WTC11 (cell line): ENCODE measurements around the gene OVOL3. TPM values are rescaled to one million over a fixed set of nuclear protein-coding genes. Genes with fewer than 3 reads are reported as not detected.

ENCODE experiments used
- ATAC-seq: fragments of 200-7000 bp; cut with Tn5 transposase; 2 replicates; pipeline ENCODE4 v1.10.0; 2021; ENCODE audit warnings: mild to moderate bottlenecking, moderate library complexity
- CTCF ChIA-PET: fragments of 300-600 bp; sonication (Branson Sonifier 250); formaldehyde crosslinking; loops from one replicate; lab custom pipeline; 2021; ENCODE audit warnings: antibody characterized with exemption; lab: Charles Lee
- POLR2A ChIA-PET: fragments of 350-600 bp; sonication (Branson Sonifier 250); formaldehyde crosslinking; loops from one replicate; lab custom pipeline; 2021; ENCODE audit warnings: antibody characterized with exemption; lab: Charles Lee
- DNase-seq: peaks from one replicate; pipeline ENCODE4 v3.0.0; 2021; ENCODE audit warnings: low spot score
- H3K27ac Mint-ChIP-seq: 2 replicates; pipeline ENCODE4 v1.8.0; 2021; ENCODE audit warnings: mixed read lengths
- H3K27me3 Mint-ChIP-seq: 2 replicates; pipeline ENCODE4 v1.8.0; 2021; ENCODE audit warnings: low read depth, mild to moderate bottlenecking, moderate library complexity, mixed read lengths
- H3K36me3 Mint-ChIP-seq: 2 replicates; pipeline ENCODE4 v1.8.0; 2021; ENCODE audit warnings: mixed read lengths
- H3K4me1 Mint-ChIP-seq: 2 replicates; pipeline ENCODE4 v1.8.0; 2022; ENCODE audit warnings: mixed read lengths
- H3K4me3 Mint-ChIP-seq: 2 replicates; pipeline ENCODE4 v1.8.0; 2021; ENCODE audit warnings: mild to moderate bottlenecking, moderate library complexity, mixed read lengths
- H3K9me3 Mint-ChIP-seq: 2 replicates; pipeline ENCODE4 v1.8.0; 2021; ENCODE audit warnings: mixed read lengths
- ELF4 ChIP-seq: sonication (generic); formaldehyde crosslinking; IDR thresholded peaks from 2 replicates; pipeline ENCODE4 v1.8.1; 2022; ENCODE audit warnings: low read depth, mild to moderate bottlenecking, moderate library complexity, missing genetic modification reagents
- ESRRA ChIP-seq: sonication (generic); formaldehyde crosslinking; IDR thresholded peaks from 2 replicates; pipeline ENCODE4 v1.8.1; 2022; ENCODE audit warnings: mild to moderate bottlenecking, missing genetic modification reagents, borderline replicate concordance
- FOXJ3 ChIP-seq: sonication (generic); formaldehyde crosslinking; IDR thresholded peaks from 2 replicates; pipeline ENCODE4 v1.9.0; 2021; ENCODE audit warnings: missing genetic modification reagents, mild to moderate bottlenecking, borderline replicate concordance
- GABPB1 ChIP-seq: sonication (generic); formaldehyde crosslinking; IDR thresholded peaks from 2 replicates; pipeline ENCODE4 v1.8.1; 2023; ENCODE audit warnings: mild to moderate bottlenecking, missing genetic modification reagents
- MYBL2 ChIP-seq: sonication (generic); formaldehyde crosslinking; IDR thresholded peaks from 2 replicates; pipeline ENCODE4 v1.8.1; 2023; ENCODE audit warnings: mild to moderate bottlenecking, moderate library complexity, missing genetic modification reagents
- NFE2L1 ChIP-seq: sonication (generic); formaldehyde crosslinking; IDR thresholded peaks from 2 replicates; pipeline ENCODE4 v1.8.1; 2023; ENCODE audit warnings: missing genetic modification reagents
- NFYB ChIP-seq: sonication (generic); formaldehyde crosslinking; conservative IDR thresholded peaks from 2 replicates; pipeline ENCODE4 v1.8.0; 2022; ENCODE audit warnings: low read depth, missing genetic modification reagents
- NR1H2 ChIP-seq: sonication (generic); formaldehyde crosslinking; IDR thresholded peaks from 2 replicates; pipeline ENCODE4 v1.9.0; 2021; ENCODE audit warnings: mild to moderate bottlenecking, moderate library complexity, missing genetic modification reagents
- SMAD3 ChIP-seq: sonication (generic); formaldehyde crosslinking; IDR thresholded peaks from 2 replicates; pipeline ENCODE4 v1.8.0; 2022; ENCODE audit warnings: missing genetic modification reagents, mild to moderate bottlenecking, borderline replicate concordance
- SMAD4 ChIP-seq: sonication (generic); formaldehyde crosslinking; IDR thresholded peaks from 2 replicates; pipeline ENCODE4 v1.8.0; 2022; ENCODE audit warnings: mild to moderate bottlenecking, missing genetic modification reagents
- TEAD4 ChIP-seq: sonication (generic); formaldehyde crosslinking; IDR thresholded peaks from 2 replicates; pipeline ENCODE4 v1.8.0; 2022; ENCODE audit warnings: mild to moderate bottlenecking, missing genetic modification reagents
- ZBTB21 ChIP-seq: sonication (generic); formaldehyde crosslinking; IDR thresholded peaks from 2 replicates; pipeline ENCODE4 v1.8.1; 2023; ENCODE audit warnings: mild to moderate bottlenecking, missing genetic modification reagents, borderline replicate concordance
- ZNF671 ChIP-seq: fragments of 250-450 bp; sonication (Bioruptor Pico); IDR thresholded peaks from 2 replicates; pipeline ENCODE4 v1.8.0; 2021; ENCODE audit warnings: mild to moderate bottlenecking
- total RNA-seq: library from RNA; stranded (reverse); gene quantifications from 3 replicates; pipeline ENCODE4 v1.2.3, GENCODE V29; 2021
- TF ChIP-seq, protein P1 (sequence below): sonication (generic); formaldehyde crosslinking; IDR thresholded peaks from 2 replicates; pipeline ENCODE4 v1.8.1; 2023; ENCODE audit warnings: mild to moderate bottlenecking, missing genetic modification reagents, borderline replicate concordance
- TF ChIP-seq, protein P2 (sequence below): fragments of 250-450 bp; sonication (Bioruptor Pico); IDR thresholded peaks from 2 replicates; pipeline ENCODE4 v1.9.0; 2021; ENCODE audit warnings: mild to moderate bottlenecking
- TF ChIP-seq, protein P3 (sequence below): sonication (generic); formaldehyde crosslinking; IDR thresholded peaks from 2 replicates; pipeline ENCODE4 v1.8.1; 2022; ENCODE audit warnings: low read depth, missing genetic modification reagents, borderline replicate concordance
- TF ChIP-seq, protein P4 (sequence below): sonication (generic); formaldehyde crosslinking; IDR thresholded peaks from 2 replicates; pipeline ENCODE4 v1.8.0; 2023; ENCODE audit warnings: missing genetic modification reagents
- TF ChIP-seq, protein P5 (sequence below): sonication (generic); formaldehyde crosslinking; IDR thresholded peaks from 2 replicates; pipeline ENCODE4 v1.8.0; 2022; ENCODE audit warnings: mild to moderate bottlenecking, missing genetic modification reagents
- TF ChIP-seq, protein P6 (sequence below): fragments of 250-450 bp; sonication (Bioruptor Pico); IDR thresholded peaks from 2 replicates; pipeline ENCODE4 v1.9.0; 2021; ENCODE audit warnings: mild to moderate bottlenecking

The OVOL3 gene
- total RNA-seq, 1 experiment from 2014 or later: not detected

DNA sequence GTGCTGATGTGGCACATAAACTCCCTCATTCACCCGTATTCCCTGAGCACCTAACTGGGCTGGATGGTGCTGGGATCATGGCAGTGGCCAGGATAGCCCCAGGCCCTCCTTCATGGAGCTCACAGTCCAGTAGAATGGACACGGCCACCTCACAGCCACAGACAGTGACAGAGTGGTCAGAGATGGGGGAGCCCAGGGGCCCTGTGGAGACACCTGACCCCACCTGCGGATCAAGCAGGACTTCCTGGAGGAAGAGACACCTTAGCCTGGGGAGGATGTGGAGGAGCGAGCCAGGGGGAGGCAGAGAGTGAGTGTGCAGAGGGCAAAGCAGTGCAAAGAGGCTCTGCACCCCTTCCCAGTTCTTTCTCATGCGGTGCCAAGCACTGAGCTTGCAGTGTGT, 21.1 kb upstream of the OVOL3 start:
- Mint-ChIP-seq H3K36me3 (peaks cover 52% of the 10 kb centered on the region), H3K27me3 (no peaks in the 10 kb centered on the region), H3K9me3 (no peaks in the 10 kb centered on the region), H3K4me1 (no peaks in the 10 kb centered on the region), H3K27ac (peak overlapping the region; percentile 58; the same call in 1 of the 2 replicates), H3K4me3 (no peak overlapping the region)
- ATAC-seq: no peak
- TF ChIP-seq, protein P1, sequence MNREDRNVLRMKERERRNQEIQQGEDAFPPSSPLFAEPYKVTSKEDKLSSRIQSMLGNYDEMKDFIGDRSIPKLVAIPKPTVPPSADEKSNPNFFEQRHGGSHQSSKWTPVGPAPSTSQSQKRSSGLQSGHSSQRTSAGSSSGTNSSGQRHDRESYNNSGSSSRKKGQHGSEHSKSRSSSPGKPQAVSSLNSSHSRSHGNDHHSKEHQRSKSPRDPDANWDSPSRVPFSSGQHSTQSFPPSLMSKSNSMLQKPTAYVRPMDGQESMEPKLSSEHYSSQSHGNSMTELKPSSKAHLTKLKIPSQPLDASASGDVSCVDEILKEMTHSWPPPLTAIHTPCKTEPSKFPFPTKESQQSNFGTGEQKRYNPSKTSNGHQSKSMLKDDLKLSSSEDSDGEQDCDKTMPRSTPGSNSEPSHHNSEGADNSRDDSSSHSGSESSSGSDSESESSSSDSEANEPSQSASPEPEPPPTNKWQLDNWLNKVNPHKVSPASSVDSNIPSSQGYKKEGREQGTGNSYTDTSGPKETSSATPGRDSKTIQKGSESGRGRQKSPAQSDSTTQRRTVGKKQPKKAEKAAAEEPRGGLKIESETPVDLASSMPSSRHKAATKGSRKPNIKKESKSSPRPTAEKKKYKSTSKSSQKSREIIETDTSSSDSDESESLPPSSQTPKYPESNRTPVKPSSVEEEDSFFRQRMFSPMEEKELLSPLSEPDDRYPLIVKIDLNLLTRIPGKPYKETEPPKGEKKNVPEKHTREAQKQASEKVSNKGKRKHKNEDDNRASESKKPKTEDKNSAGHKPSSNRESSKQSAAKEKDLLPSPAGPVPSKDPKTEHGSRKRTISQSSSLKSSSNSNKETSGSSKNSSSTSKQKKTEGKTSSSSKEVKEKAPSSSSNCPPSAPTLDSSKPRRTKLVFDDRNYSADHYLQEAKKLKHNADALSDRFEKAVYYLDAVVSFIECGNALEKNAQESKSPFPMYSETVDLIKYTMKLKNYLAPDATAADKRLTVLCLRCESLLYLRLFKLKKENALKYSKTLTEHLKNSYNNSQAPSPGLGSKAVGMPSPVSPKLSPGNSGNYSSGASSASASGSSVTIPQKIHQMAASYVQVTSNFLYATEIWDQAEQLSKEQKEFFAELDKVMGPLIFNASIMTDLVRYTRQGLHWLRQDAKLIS: no peak
- TF ChIP-seq, protein P2, sequence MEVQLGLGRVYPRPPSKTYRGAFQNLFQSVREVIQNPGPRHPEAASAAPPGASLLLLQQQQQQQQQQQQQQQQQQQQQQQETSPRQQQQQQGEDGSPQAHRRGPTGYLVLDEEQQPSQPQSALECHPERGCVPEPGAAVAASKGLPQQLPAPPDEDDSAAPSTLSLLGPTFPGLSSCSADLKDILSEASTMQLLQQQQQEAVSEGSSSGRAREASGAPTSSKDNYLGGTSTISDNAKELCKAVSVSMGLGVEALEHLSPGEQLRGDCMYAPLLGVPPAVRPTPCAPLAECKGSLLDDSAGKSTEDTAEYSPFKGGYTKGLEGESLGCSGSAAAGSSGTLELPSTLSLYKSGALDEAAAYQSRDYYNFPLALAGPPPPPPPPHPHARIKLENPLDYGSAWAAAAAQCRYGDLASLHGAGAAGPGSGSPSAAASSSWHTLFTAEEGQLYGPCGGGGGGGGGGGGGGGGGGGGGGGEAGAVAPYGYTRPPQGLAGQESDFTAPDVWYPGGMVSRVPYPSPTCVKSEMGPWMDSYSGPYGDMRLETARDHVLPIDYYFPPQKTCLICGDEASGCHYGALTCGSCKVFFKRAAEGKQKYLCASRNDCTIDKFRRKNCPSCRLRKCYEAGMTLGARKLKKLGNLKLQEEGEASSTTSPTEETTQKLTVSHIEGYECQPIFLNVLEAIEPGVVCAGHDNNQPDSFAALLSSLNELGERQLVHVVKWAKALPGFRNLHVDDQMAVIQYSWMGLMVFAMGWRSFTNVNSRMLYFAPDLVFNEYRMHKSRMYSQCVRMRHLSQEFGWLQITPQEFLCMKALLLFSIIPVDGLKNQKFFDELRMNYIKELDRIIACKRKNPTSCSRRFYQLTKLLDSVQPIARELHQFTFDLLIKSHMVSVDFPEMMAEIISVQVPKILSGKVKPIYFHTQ (CRISPR knock-in tag): no peak
- TF ChIP-seq, protein P3, sequence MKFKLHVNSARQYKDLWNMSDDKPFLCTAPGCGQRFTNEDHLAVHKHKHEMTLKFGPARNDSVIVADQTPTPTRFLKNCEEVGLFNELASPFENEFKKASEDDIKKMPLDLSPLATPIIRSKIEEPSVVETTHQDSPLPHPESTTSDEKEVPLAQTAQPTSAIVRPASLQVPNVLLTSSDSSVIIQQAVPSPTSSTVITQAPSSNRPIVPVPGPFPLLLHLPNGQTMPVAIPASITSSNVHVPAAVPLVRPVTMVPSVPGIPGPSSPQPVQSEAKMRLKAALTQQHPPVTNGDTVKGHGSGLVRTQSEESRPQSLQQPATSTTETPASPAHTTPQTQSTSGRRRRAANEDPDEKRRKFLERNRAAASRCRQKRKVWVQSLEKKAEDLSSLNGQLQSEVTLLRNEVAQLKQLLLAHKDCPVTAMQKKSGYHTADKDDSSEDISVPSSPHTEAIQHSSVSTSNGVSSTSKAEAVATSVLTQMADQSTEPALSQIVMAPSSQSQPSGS (CRISPR knock-in tag): no peak
- no peak for TF ChIP-seq ESRRA (CRISPR knock-in tag)
- TF ChIP-seq SMAD4: no peak
- TF ChIP-seq, protein P4, sequence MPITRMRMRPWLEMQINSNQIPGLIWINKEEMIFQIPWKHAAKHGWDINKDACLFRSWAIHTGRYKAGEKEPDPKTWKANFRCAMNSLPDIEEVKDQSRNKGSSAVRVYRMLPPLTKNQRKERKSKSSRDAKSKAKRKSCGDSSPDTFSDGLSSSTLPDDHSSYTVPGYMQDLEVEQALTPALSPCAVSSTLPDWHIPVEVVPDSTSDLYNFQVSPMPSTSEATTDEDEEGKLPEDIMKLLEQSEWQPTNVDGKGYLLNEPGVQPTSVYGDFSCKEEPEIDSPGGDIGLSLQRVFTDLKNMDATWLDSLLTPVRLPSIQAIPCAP: no peak
- TF ChIP-seq, protein P5, sequence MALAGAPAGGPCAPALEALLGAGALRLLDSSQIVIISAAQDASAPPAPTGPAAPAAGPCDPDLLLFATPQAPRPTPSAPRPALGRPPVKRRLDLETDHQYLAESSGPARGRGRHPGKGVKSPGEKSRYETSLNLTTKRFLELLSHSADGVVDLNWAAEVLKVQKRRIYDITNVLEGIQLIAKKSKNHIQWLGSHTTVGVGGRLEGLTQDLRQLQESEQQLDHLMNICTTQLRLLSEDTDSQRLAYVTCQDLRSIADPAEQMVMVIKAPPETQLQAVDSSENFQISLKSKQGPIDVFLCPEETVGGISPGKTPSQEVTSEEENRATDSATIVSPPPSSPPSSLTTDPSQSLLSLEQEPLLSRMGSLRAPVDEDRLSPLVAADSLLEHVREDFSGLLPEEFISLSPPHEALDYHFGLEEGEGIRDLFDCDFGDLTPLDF (CRISPR knock-in tag): no peak
- no peak for TF ChIP-seq ZBTB21 (CRISPR knock-in tag)
- no peak for TF ChIP-seq NFE2L1 (CRISPR knock-in tag)
- no peak for TF ChIP-seq FOXJ3 (CRISPR knock-in tag)
- TF ChIP-seq TEAD4: no peak
- TF ChIP-seq GABPB1 (CRISPR knock-in tag): no peak
- TF ChIP-seq MYBL2 (CRISPR knock-in tag): no peak
- no peak for TF ChIP-seq ZNF671 (CRISPR knock-in tag)
- TF ChIP-seq NFYB (CRISPR knock-in tag): no peak
- no peak for TF ChIP-seq ELF4 (CRISPR knock-in tag)
- TF ChIP-seq, protein P6, sequence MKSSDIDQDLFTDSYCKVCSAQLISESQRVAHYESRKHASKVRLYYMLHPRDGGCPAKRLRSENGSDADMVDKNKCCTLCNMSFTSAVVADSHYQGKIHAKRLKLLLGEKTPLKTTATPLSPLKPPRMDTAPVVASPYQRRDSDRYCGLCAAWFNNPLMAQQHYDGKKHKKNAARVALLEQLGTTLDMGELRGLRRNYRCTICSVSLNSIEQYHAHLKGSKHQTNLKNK: no peak
- no peak for TF ChIP-seq NR1H2 (CRISPR knock-in tag)
- no peak for TF ChIP-seq SMAD3 (CRISPR knock-in tag)
- POLR2A ChIA-PET: no interaction called here
- no peak for DNase-seq
- CTCF ChIA-PET: no interaction called here
